Stimulated activated naive CD8-positive, alpha-beta T cell treated with anti-CD3 and anti-CD28 coated beads, Interleukin-15, amount 100 ng/mL, for 72 hours (primary cell): ENCODE data around the gene LAMB2.

Source experiments
- ATAC-seq: fragments of 150-1000 bp; cut with Tn5 transposase; 2 replicates; pipeline ENCODE4 v1.10.0; 2021; ENCODE audit warnings: mild to moderate bottlenecking, moderate library complexity
- DNase-seq, 2 donors: peaks; one replicate each; pipeline ENCODE4 v3.0.0; 2021 to 2022
- H3K27ac Mint-ChIP-seq, 2 donors: one replicate each; pipeline ENCODE4 v1.8.0; 2022; ENCODE audit warnings: mild to moderate bottlenecking in 2 of 2, mixed read lengths in 2 of 2, moderate library complexity in 2 of 2
- H3K27me3 Mint-ChIP-seq: one replicate; pipeline ENCODE4 v1.8.0; 2022; ENCODE audit warnings: mixed read lengths
- H3K4me1 Mint-ChIP-seq: one replicate; pipeline ENCODE4 v1.8.0; 2022; ENCODE audit warnings: mild to moderate bottlenecking, mixed read lengths
- H3K4me3 Mint-ChIP-seq, 2 donors: one replicate each; pipeline ENCODE4 v1.8.0; 2022; ENCODE audit warnings: mild to moderate bottlenecking in 2 of 2, mixed read lengths in 2 of 2, moderate library complexity in 1 of 2
- H3K9me3 Mint-ChIP-seq, 2 donors: one replicate each; pipeline ENCODE4 v1.8.0; 2022; ENCODE audit warnings: mixed read lengths in 2 of 2

Gene LAMB2

GRCh38 chr3:49132437-49133225 is at the start of gene LAMB2:
TSS of gene LAMB2 (minus strand) at chr3:49133050. CDS start at chr3:49132867, 183 bp downstream.
- Mint-ChIP-seq H3K9me3 (no peaks in the 10 kb centered on the region), H3K4me3 (peak within 1 kb of the TSS in 1 of 2 donors; percentile 48)
- DNase-seq: no peak

GRCh38 chr3:49181351-49181750 is 48.5 kb upstream of the LAMB2 start:
- no peak overlapping the region for H3K27ac Mint-ChIP-seq
- peaks cover 9% of the 10 kb centered on the region for H3K27me3 Mint-ChIP-seq
- DNase-seq (no peak), ATAC-seq (no peak)
- H3K4me3 Mint-ChIP-seq: no peak overlapping the region
- H3K9me3 Mint-ChIP-seq: no peaks in the 10 kb centered on the region
- H3K4me1 Mint-ChIP-seq: no peaks in the 10 kb centered on the region

More at GRCh38 chr3:49132437-49133225, at the start of gene LAMB2:
- Mint-ChIP-seq H3K27ac (peak within 1 kb of the TSS in 1 of 2 donors; percentile 87), H3K4me1 (peaks cover 8% of the 10 kb centered on the region), H3K27me3 (peaks cover 29% of the 10 kb centered on the region)
- ATAC-seq: no peak

GRCh38 chr3:49180116-49180515 is 47.3 kb upstream of the LAMB2 start:
- Mint-ChIP-seq H3K27me3 (peaks cover 9% of the 10 kb centered on the region), H3K4me1 (peaks cover under 1% of the 10 kb centered on the region), H3K27ac (no peak overlapping the region), H3K4me3 (no peak overlapping the region), H3K9me3 (no peaks in the 10 kb centered on the region)
- no peak for ATAC-seq
- DNase-seq: no peak

- Mint-ChIP-seq H3K4me1 (peaks cover 18% of the 10 kb centered on the region), H3K9me3 (no peaks in the 10 kb centered on the region), H3K27me3 (peaks cover 9% of the 10 kb centered on the region), H3K4me3 (no peak overlapping the region), H3K27ac (peak overlapping the region in 1 of 2 donors; percentile 72)
- ATAC-seq (no peak), DNase-seq (no peak)
These were observed 44.2 kb upstream of the LAMB2 start for GRCh38 chr3:49177073-49177472.

- Mint-ChIP-seq H3K4me3 (no peak overlapping the region), H3K9me3 (no peaks in the 10 kb centered on the region), H3K27me3 (peaks cover 9% of the 10 kb centered on the region), H3K27ac (no peak overlapping the region), H3K4me1 (peaks cover 30% of the 10 kb centered on the region)
- ATAC-seq (no peak), DNase-seq (no peak)
These were observed 42.7 kb upstream of the LAMB2 start for GRCh38 chr3:49175530-49175929.

- H3K27ac Mint-ChIP-seq: peak overlapping the region in 1 of 2 donors; percentile 24
- H3K4me3 Mint-ChIP-seq: no peak overlapping the region
- H3K4me1 Mint-ChIP-seq: peaks cover 33% of the 10 kb centered on the region
- ATAC-seq (no peak), DNase-seq (no peak)
- no peaks in the 10 kb centered on the region for H3K9me3 Mint-ChIP-seq
- H3K27me3 Mint-ChIP-seq: peaks cover 9% of the 10 kb centered on the region
These were observed 41.6 kb upstream of the LAMB2 start for GRCh38 chr3:49174397-49174985.

- H3K27me3 Mint-ChIP-seq: peaks cover 2% of the 10 kb centered on the region
- H3K4me1 Mint-ChIP-seq: peaks cover 33% of the 10 kb centered on the region
- no peak for DNase-seq
- no peaks in the 10 kb centered on the region for H3K9me3 Mint-ChIP-seq
- H3K4me3 Mint-ChIP-seq: no peak overlapping the region
- H3K27ac Mint-ChIP-seq: no peak overlapping the region
- ATAC-seq: no peak
These were observed 40.9 kb upstream of the LAMB2 start for GRCh38 chr3:49173792-49174170.

- no peak overlapping the region for H3K4me3 Mint-ChIP-seq
- no peaks in the 10 kb centered on the region for H3K9me3 Mint-ChIP-seq
- DNase-seq: no peak
These were observed 40.4 kb upstream of the LAMB2 start for GRCh38 chr3:49173116-49173791.

GRCh38 chr3:49172551-49173041 is 39.7 kb upstream of the LAMB2 start:
- no peak overlapping the region for H3K4me3 Mint-ChIP-seq
- no peaks in the 10 kb centered on the region for H3K9me3 Mint-ChIP-seq
- ATAC-seq: no peak
- H3K27me3 Mint-ChIP-seq: no peaks in the 10 kb centered on the region
- H3K27ac Mint-ChIP-seq: no peak overlapping the region
- peaks cover 33% of the 10 kb centered on the region for H3K4me1 Mint-ChIP-seq
- no peak for DNase-seq

More at GRCh38 chr3:49173116-49173791, 40.4 kb upstream of the LAMB2 start:
- no peak for ATAC-seq
- no peaks in the 10 kb centered on the region for H3K27me3 Mint-ChIP-seq
- peaks cover 33% of the 10 kb centered on the region for H3K4me1 Mint-ChIP-seq
- H3K27ac Mint-ChIP-seq: no peak overlapping the region

GRCh38 chr3:49171775-49172500 is 39.1 kb upstream of the LAMB2 start:
- Mint-ChIP-seq H3K9me3 (no peaks in the 10 kb centered on the region), H3K4me1 (peaks cover 33% of the 10 kb centered on the region), H3K27ac (peak overlapping the region in 1 of 2 donors; percentile 85), H3K27me3 (no peaks in the 10 kb centered on the region), H3K4me3 (peak overlapping the region; percentile 79 to 88)
- ATAC-seq: no peak
- no peak for DNase-seq

- Mint-ChIP-seq H3K4me1 (peaks cover 40% of the 10 kb centered on the region), H3K4me3 (peak within 1 kb of the TSS; percentile 79 to 88), H3K27me3 (no peaks in the 10 kb centered on the region), H3K27ac (peak within 1 kb of the TSS; percentile 87 to 95), H3K9me3 (no peaks in the 10 kb centered on the region)
- ATAC-seq (peak; percentile 89), DNase-seq (peak; percentile 87)
These were observed 38.4 kb upstream of the LAMB2 start, which contains the start of gene KLHDC8B for GRCh38 chr3:49171119-49171774. TSS of gene KLHDC8B (plus strand) at chr3:49171598. CDS start at chr3:49172770, 1,172 bp downstream.

GRCh38 chr3:49170744-49171118 is 37.9 kb upstream of the LAMB2 start:
- peak; percentile 4 for ATAC-seq
- Mint-ChIP-seq H3K4me1 (peaks cover 41% of the 10 kb centered on the region), H3K9me3 (no peaks in the 10 kb centered on the region), H3K27ac (peak overlapping the region; percentile 87 to 95), H3K27me3 (no peaks in the 10 kb centered on the region), H3K4me3 (peak overlapping the region; percentile 79 to 88)
- DNase-seq: no peak

GRCh38 chr3:49166752-49167556 is 34.1 kb upstream of the LAMB2 start:
- peak overlapping the region; percentile 89 to 90 for H3K4me3 Mint-ChIP-seq
- ATAC-seq (no peak), DNase-seq (no peak)
- no peaks in the 10 kb centered on the region for H3K27me3 Mint-ChIP-seq
- H3K27ac Mint-ChIP-seq: peak overlapping the region; percentile 96 to 99
- H3K4me1 Mint-ChIP-seq: peaks cover 57% of the 10 kb centered on the region
- H3K9me3 Mint-ChIP-seq: no peaks in the 10 kb centered on the region
